Nephron progenitor cell (in vitro differentiated cells): ENCODE measurements around the gene ARHGAP33.

Experiments used
- DNase-seq: peaks from one replicate; pipeline ENCODE4 v3.0.0; 2021
- H3K27ac Mint-ChIP-seq: 2 replicates; pipeline ENCODE4 v1.8.0; 2021; ENCODE audit warnings: mild to moderate bottlenecking, moderate library complexity, mixed read lengths
- H3K27me3 Mint-ChIP-seq: 2 replicates; pipeline ENCODE4 v1.8.0; 2021; ENCODE audit warnings: mild to moderate bottlenecking, low read depth, mixed read lengths; ENCODE audit not compliant: poor library complexity
- H3K36me3 Mint-ChIP-seq: 2 replicates; pipeline ENCODE4 v1.8.0; 2021; ENCODE audit warnings: low read depth, mixed read lengths
- H3K4me1 Mint-ChIP-seq: 2 replicates; pipeline ENCODE4 v1.8.0; 2021; ENCODE audit warnings: mixed read lengths
- H3K4me3 Mint-ChIP-seq: 2 replicates; pipeline ENCODE4 v1.8.0; 2021; ENCODE audit warnings: mild to moderate bottlenecking, moderate library complexity, mixed read lengths
- H3K9me3 Mint-ChIP-seq: 2 replicates; pipeline ENCODE4 v1.8.0; 2021; ENCODE audit warnings: mild to moderate bottlenecking, moderate library complexity, mixed read lengths
- TF ChIP-seq, protein P1 (sequence below): fragments of 200-600 bp; sonication (generic); IDR thresholded peaks from 2 replicates; pipeline ENCODE4 v1.5.0; 2021; ENCODE audit warnings: antibody characterized with exemption

ARHGAP33 gene

DNA sequence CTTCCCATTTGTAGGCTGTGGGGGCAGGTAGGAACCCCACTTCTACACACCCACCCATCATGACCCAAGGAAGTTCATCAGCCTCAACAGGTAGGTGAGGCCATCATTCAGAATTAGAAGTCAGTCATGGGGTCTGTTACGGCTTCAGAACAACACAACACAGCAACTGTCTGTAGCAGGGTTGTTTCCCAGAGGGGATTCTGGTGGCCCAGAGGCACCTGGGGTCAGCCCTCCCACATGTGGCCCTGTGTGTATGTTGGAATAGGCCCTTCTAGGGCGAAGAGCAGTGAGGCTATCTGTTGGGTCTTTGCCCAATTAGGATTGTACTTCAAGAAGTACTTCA, 36.5 kb upstream of the ARHGAP33 start:
- TF ChIP-seq, protein P1, sequence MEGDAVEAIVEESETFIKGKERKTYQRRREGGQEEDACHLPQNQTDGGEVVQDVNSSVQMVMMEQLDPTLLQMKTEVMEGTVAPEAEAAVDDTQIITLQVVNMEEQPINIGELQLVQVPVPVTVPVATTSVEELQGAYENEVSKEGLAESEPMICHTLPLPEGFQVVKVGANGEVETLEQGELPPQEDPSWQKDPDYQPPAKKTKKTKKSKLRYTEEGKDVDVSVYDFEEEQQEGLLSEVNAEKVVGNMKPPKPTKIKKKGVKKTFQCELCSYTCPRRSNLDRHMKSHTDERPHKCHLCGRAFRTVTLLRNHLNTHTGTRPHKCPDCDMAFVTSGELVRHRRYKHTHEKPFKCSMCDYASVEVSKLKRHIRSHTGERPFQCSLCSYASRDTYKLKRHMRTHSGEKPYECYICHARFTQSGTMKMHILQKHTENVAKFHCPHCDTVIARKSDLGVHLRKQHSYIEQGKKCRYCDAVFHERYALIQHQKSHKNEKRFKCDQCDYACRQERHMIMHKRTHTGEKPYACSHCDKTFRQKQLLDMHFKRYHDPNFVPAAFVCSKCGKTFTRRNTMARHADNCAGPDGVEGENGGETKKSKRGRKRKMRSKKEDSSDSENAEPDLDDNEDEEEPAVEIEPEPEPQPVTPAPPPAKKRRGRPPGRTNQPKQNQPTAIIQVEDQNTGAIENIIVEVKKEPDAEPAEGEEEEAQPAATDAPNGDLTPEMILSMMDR, result no peak
- peaks cover 20% of the 10 kb centered on the region for H3K4me1 Mint-ChIP-seq
- no peaks in the 10 kb centered on the region for H3K9me3 Mint-ChIP-seq
- H3K27me3 Mint-ChIP-seq, result peaks cover 5% of the 10 kb centered on the region
- H3K27ac Mint-ChIP-seq, result no peak overlapping the region
- H3K36me3 Mint-ChIP-seq, result peaks cover 35% of the 10 kb centered on the region
- no peak for DNase-seq
- H3K4me3 Mint-ChIP-seq, result peak overlapping the region; percentile 10

DNA sequence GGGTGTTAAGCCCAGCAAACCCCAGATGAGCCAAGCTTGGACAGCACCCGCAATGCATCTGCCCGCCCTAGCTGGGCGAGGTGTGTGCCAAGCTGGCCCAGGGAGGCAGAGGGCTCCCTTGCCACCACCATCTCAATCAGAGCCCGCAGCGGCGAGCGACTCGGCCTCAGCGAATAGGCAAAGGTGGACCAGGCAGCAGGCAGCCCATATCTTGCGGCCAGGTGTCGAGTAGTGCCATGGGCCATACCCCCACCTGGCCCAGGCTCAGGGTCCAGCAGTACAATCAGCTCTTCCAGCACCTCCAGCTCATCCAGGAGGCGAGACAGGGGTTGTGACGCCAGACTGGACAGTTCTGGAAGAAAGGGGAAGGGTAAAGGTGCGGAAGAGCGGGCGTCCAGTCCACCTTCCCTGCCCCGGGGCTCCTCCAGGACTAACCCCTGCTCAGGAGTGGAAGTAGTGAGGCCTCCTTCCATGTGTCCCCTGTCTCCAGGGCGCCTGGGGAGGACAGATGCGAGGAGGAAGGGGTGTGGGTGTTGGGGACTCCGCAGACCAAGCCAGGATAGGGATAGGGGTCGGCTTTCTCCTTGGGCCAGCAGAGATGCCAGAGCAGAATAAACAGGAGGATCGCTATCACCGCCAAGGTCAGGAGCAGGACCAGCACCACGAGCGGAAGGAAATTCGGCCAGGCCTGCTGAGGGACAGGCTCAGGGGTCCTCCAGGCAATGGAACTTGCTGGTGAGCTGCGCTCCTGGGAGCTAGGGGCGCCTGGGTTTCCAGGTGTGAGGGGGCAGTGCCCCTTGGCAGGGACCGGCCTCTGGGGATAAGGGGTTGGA, 35.9 kb upstream of the ARHGAP33 start:
- no peak for DNase-seq
- H3K27me3 Mint-ChIP-seq, result peaks cover 5% of the 10 kb centered on the region
- peak overlapping the region; percentile 71 for H3K4me3 Mint-ChIP-seq
- TF ChIP-seq, protein P1, result no peak
- peaks cover 25% of the 10 kb centered on the region for H3K4me1 Mint-ChIP-seq
- H3K9me3 Mint-ChIP-seq, result no peaks in the 10 kb centered on the region
- peaks cover 29% of the 10 kb centered on the region for H3K36me3 Mint-ChIP-seq
- H3K27ac Mint-ChIP-seq, result no peak overlapping the region

DNA sequence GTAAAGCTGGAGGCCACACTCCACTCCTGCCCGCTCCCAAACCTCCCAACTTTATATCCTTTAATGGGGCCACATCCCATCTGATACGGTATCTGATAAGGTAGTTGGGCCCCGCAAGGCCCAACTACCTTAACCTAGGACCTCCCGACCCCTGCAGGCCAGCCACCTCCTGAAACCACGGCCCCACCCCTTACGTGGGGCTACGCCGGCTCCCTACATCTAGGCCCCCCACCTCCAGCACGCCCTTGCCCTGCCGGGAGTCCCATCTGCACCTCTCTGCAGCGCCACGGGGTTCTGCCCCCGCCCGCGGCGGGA, 35.3 kb upstream of the ARHGAP33 start:
- H3K9me3 Mint-ChIP-seq, result no peaks in the 10 kb centered on the region
- peak overlapping the region; percentile 85 for H3K4me3 Mint-ChIP-seq
- TF ChIP-seq, protein P1, result no peak
- no peak overlapping the region for H3K27ac Mint-ChIP-seq
- no peak for DNase-seq
- H3K27me3 Mint-ChIP-seq, result peaks cover 3% of the 10 kb centered on the region
- peaks cover 28% of the 10 kb centered on the region for H3K4me1 Mint-ChIP-seq
- H3K36me3 Mint-ChIP-seq, result peaks cover 26% of the 10 kb centered on the region

DNA sequence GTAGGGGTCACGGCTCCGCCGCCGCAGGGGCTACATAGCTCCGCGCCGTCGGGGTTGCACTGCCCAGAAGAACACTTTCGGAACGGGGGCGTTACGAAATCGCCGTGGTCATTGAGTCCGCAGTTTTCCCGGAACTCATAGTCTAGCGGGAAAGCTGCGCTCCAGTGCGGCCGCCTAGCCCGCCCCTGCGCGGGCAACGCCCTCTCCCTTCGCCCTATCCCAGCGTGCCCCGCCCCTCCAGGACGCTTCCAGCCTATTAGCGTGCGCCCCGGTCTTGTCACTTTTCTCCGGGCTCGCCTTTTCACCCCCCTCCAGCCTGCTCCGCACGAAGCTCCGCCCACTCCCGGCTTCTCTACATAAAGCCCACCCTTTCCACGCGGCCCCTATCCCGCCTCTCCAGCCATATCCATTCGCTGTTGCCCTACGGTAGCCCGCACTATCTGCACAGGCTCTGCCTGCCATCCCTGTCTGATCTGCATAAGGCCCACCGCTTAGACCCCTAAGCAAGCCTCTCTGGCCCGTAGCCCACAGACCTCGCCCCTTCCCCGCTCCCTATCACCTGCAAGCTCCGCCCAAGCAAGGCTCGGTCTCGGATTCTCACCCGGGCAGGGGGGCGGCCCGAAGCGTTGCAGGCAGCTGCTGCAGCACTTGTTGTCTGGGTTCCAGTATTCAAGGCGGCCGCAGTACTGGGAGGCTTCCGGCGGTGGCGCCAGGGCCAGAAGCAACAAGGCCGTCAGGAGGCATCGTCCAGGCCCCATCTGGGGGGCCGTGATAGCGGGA, 34.8 kb upstream of the ARHGAP33 start:
- DNase-seq, result peak; percentile 98
- H3K4me3 Mint-ChIP-seq, result peak overlapping the region; percentile 85
- TF ChIP-seq, protein P1, result peak; percentile 26
- H3K27me3 Mint-ChIP-seq, result peaks cover 2% of the 10 kb centered on the region
- peaks cover 23% of the 10 kb centered on the region for H3K36me3 Mint-ChIP-seq
- peaks cover 30% of the 10 kb centered on the region for H3K4me1 Mint-ChIP-seq
- peak overlapping the region; percentile 98 for H3K27ac Mint-ChIP-seq
- no peaks in the 10 kb centered on the region for H3K9me3 Mint-ChIP-seq

DNA sequence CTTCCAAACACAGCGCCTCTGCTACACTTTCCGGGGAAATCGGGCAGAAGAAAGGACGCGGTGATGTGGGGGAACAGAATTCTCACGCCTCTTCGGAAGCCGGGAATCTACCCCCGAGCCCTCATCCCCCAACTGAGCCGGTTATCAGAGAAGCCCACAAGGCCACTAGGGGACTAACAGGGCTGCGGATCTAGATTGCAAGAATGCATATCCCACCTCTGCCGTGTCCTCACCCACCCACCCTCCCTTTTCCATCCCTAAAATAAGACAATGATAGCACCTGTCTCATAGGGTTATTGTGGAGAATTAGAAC, 34.2 kb upstream of the ARHGAP33 start:
- peaks cover 2% of the 10 kb centered on the region for H3K27me3 Mint-ChIP-seq
- peak overlapping the region; percentile 85 for H3K4me3 Mint-ChIP-seq
- H3K36me3 Mint-ChIP-seq, result peaks cover 20% of the 10 kb centered on the region
- H3K4me1 Mint-ChIP-seq, result peaks cover 36% of the 10 kb centered on the region
- TF ChIP-seq, protein P1, result peak; percentile 11
- H3K9me3 Mint-ChIP-seq, result no peaks in the 10 kb centered on the region
- peak overlapping the region; percentile 98 for H3K27ac Mint-ChIP-seq
- DNase-seq, result no peak
